HG03460 (cell line): Measurements from ENCODE around the gene NR3C1.
A peak's percentile ranks its signal among the peaks of the same experiment; 100 is the strongest.

ENCODE experiments used
- ATAC-seq: cut with Tn5 transposase; IDR thresholded peaks from one replicate; pipeline ENCODE4 v1.9.1; 2021; ENCODE audit not compliant: unreplicated experiment

NR3C1 gene

GRCh38 chr5:143239882-143240518 is 163.5 kb downstream of the NR3C1 start:
- ATAC-seq = no peak

GRCh38 chr5:143238620-143239019 is 164.9 kb downstream of the NR3C1 start:
- ATAC-seq = no peak

GRCh38 chr5:143237664-143238063 is 165.8 kb downstream of the NR3C1 start:
- ATAC-seq = no peak

- no peak for ATAC-seq
Measured at GRCh38 chr5:143236682-143237081, 166.8 kb downstream of the NR3C1 start.

GRCh38 chr5:143235423-143235822 is 168.1 kb downstream of the NR3C1 start:
- ATAC-seq = no peak

GRCh38 chr5:143234162-143234842 is 169.2 kb downstream of the NR3C1 start:
- no peak for ATAC-seq

- no peak for ATAC-seq
Measured at GRCh38 chr5:143233031-143233430, 170.5 kb downstream of the NR3C1 start.

GRCh38 chr5:143231973-143232812 is 171.3 kb downstream of the NR3C1 start:
- peak; percentile 37 for ATAC-seq

GRCh38 chr5:143231416-143231815 is 172.1 kb downstream of the NR3C1 start:
- ATAC-seq = no peak

- no peak for ATAC-seq
Measured at GRCh38 chr5:143230676-143230996, 172.8 kb downstream of the NR3C1 start.

- peak; percentile 81 for ATAC-seq
Measured at GRCh38 chr5:143229896-143230675, 173.4 kb downstream of the NR3C1 start.

GRCh38 chr5:143229426-143229895 is 174.0 kb downstream of the NR3C1 start:
- peak; percentile 38 for ATAC-seq

GRCh38 chr5:143228597-143229293 is 174.7 kb downstream of the NR3C1 start:
- ATAC-seq = no peak
